ENCODE data around the gene KIFC3. TPM values are rescaled to one million over a fixed set of nuclear protein-coding genes. Genes with fewer than 3 reads are reported as not detected.

KIFC3 gene
- total RNA-seq, 1 donor from 2014 or later: 25.1 TPM

DNA sequence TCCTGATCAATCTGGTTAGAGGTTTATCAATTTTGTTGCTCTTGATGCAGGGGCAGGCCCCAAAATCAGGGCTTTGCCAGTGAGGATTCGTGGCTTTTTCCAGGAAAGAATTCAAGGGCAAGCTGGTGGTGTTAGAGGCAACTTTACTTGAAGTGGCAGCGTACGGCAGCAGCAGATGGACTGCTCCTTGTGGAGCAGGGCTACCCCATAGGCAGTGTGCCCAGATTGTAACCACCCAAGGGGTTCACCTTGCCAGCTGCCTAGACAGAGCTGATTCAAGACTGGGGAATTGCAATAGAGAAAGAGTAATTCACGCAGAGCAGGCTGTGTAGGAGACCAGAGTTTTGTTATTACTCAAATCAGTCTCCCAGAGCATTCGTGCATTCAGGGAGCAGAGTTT is 90.9 kb downstream of the KIFC3 start:
- Mint-ChIP-seq H3K4me3 (no peak overlapping the region), H3K9me3 (no peaks in the 10 kb centered on the region), H3K27ac (ENCODE audit: unreplicated experiment) (no peak overlapping the region), H3K27me3 (ENCODE audit: low read depth) (no peaks in the 10 kb centered on the region), H3K36me3 (ENCODE audit: low read depth) (no peaks in the 10 kb centered on the region), H3K4me1 (no peaks in the 10 kb centered on the region)
- no peak for DNase-seq (ENCODE audit: low read depth, low spot score)
- no peak for TF ChIP-seq CTCF (conservative IDR thresholded peaks at IDR 0.05)

- Mint-ChIP-seq H3K27me3 (ENCODE audit: low read depth) (no peaks in the 10 kb centered on the region), H3K9me3 (no peaks in the 10 kb centered on the region), H3K27ac (ENCODE audit: unreplicated experiment) (no peak overlapping the region), H3K4me3 (no peak overlapping the region), H3K4me1 (no peaks in the 10 kb centered on the region), H3K36me3 (ENCODE audit: low read depth) (no peaks in the 10 kb centered on the region)
- no peak for TF ChIP-seq CTCF (conservative IDR thresholded peaks at IDR 0.05)
- DNase-seq (ENCODE audit: low read depth, low spot score): no peak
These were observed 92.6 kb downstream of the KIFC3 start for GRCh38 chr16:57709663-57710062.

Small RNAs within 50 kb of the gene (microRNA-seq; reads per million reads assigned to microRNA genes)
- not detected for gene MIR6772

Other genes starting within 250 kb of the KIFC3 start
- 56.6 and 58.5 TPM in 2 replicates for gene ADGRG1, start 173.9 kb downstream of the KIFC3 start, total RNA-seq
- not detected in 2 replicates for gene ADGRG3, start 134.2 kb downstream of the KIFC3 start, total RNA-seq
- 0.16 and 0.32 TPM in 2 replicates for gene DRC7, start 107.7 kb downstream of the KIFC3 start, total RNA-seq
- gene KATNB1, start 66.7 kb downstream of the KIFC3 start, total RNA-seq: 42.1 and 47.4 TPM in 2 replicates
- gene CNGB1, start 168.6 kb upstream of the KIFC3 start, total RNA-seq: 0.21 and 0.57 TPM in 2 replicates
- gene ZNF319, start 198.2 kb upstream of the KIFC3 start, total RNA-seq: 13.9 and 15.5 TPM in 2 replicates
- gene USB1, start 198.9 kb upstream of the KIFC3 start, total RNA-seq: 74.8 and 77.5 TPM in 2 replicates
- 36.6 and 38.9 TPM in 2 replicates for gene MMP15, start 223.3 kb upstream of the KIFC3 start, total RNA-seq